Lung (tissue), 12 donors: ENCODE data around the gene P2RX2. TPM values are rescaled to one million over a fixed set of nuclear protein-coding genes. Genes with fewer than 3 reads are reported as not detected.

Experiments
- ATAC-seq: fragments of 200-7000 bp; cut with Tn5 transposase; one replicate; pipeline ENCODE4 v1.9.1; 2020; ENCODE audit warnings: moderate number of reproducible peaks; ENCODE audit not compliant: insufficient read depth, low FRiP score
- DNase-seq, 3 donors: peaks; one replicate each; pipeline ENCODE4 v3.0.0-alpha.2; 2013 to 2017
- H3K27ac ChIP-seq, 2 donors: one replicate each; pipeline ENCODE4 v1.5.1; 2013; ENCODE audit warnings: mild to moderate bottlenecking in 2 of 2, moderate library complexity in 2 of 2, control low read depth in 1 of 2, inconsistent platforms in 1 of 2, low read depth in 1 of 2, low read length in 1 of 2
- H3K27me3 ChIP-seq, 3 donors: one replicate each; pipeline ENCODE4 v1.5.1; 2013; ENCODE audit warnings: low read length in 2 of 3; ENCODE audit not compliant: control insufficient read depth in 3 of 3, insufficient read depth in 3 of 3
- H3K36me3 ChIP-seq, 4 donors: one replicate each; pipeline ENCODE4 v1.5.1; 2013; ENCODE audit warnings: low read length in 4 of 4, mild to moderate bottlenecking in 1 of 4, moderate library complexity in 1 of 4; ENCODE audit not compliant: control insufficient read depth in 4 of 4, insufficient read depth in 4 of 4
- H3K4me1 ChIP-seq, 5 donors: one replicate each; pipeline ENCODE4 v1.5.1; 2013; ENCODE audit warnings: low read length in 5 of 5, mild to moderate bottlenecking in 2 of 5, moderate library complexity in 1 of 5; ENCODE audit not compliant: control insufficient read depth in 5 of 5, insufficient read depth in 5 of 5
- H3K4me3 ChIP-seq: one replicate; pipeline ENCODE4 v1.5.1; 2013; ENCODE audit warnings: mild to moderate bottlenecking, control low read depth, moderate library complexity
- H3K9ac ChIP-seq, 2 donors: one replicate each; pipeline ENCODE4 v1.5.1; 2013; ENCODE audit warnings: low read length in 2 of 2, control low read depth in 1 of 2; ENCODE audit not compliant: insufficient read depth in 1 of 2
- H3K9me3 ChIP-seq, 4 donors: one replicate each; pipeline ENCODE4 v1.5.1; 2013; ENCODE audit warnings: low read length in 3 of 4, mild to moderate bottlenecking in 1 of 4, moderate library complexity in 1 of 4; ENCODE audit not compliant: control insufficient read depth in 4 of 4, insufficient read depth in 3 of 4
- CTCF ChIP-seq: IDR thresholded peaks from 2 replicates; pipeline ENCODE4 v1.5.1; 2012; ENCODE audit warnings: mild to moderate bottlenecking; ENCODE audit errors: control extremely low read depth, extremely low read depth
- WGBS, 2 donors: extraction: QIAGEN DNeasy Blood & Tissue Kit; methylation state at CpG; one replicate each; pipeline ENCODE4 v1.1.7; 2013; 5-methylcytosine and 5-hydroxymethylcytosine counted together
- polyA plus RNA-seq, 2 donors: library from polyadenylated mRNA; stranded (reverse); fragments of 200-250 nt; gene quantifications; one replicate each; pipeline ENCODE4 v1.2.1, GENCODE V29; 2013
- total RNA-seq, 2 donors: library from RNA; depleted of rRNA in 1 of 2; stranded (reverse); fragments of >200 nt in 1 of 2; gene quantifications; one replicate each; pipeline ENCODE4 v1.2.1, GENCODE V29; 2014 to 2021
- donor health status: control.
- donor health status: control.
- donor health status: Bipolar disorder and iron deficiency.
- donor health status: healthy.
- donor health status: DM: yes; HTN: yes; CAD: no.

P2RX2 gene
- total and polyA plus RNA-seq, 4 donors: 0.05 to 3.4 (median 0.90) TPM

GRCh38 chr12:132611620-132612019, 7.0 kb upstream of the P2RX2 start:
- Histone ChIP-seq H3K9ac (no peak overlapping the region), H3K4me3 (no peak overlapping the region), H3K36me3 (no peaks in the 10 kb centered on the region), H3K27ac (no peak overlapping the region), H3K9me3 (peaks cover 0 to 26% (median 3%) of the 10 kb centered on the region in 4 donors), H3K27me3 (peaks cover 0 to 32% (median 25%) of the 10 kb centered on the region in 3 donors), H3K4me1 (peaks cover 0 to 8% (median 3%) of the 10 kb centered on the region in 5 donors)
- ATAC-seq (no peak), DNase-seq (no peak)
- TF ChIP-seq CTCF: no peak
- 93% methylated on average over 10 of the region's 10 CpGs for WGBS, 2 donors

- DNase-seq (no peak), ATAC-seq (no peak)
- Histone ChIP-seq H3K9ac (no peak overlapping the region), H3K36me3 (no peaks in the 10 kb centered on the region), H3K4me1 (peaks cover 0 to 19% (median 6%) of the 10 kb centered on the region in 5 donors), H3K4me3 (no peak overlapping the region), H3K27ac (no peak overlapping the region), H3K27me3 (peaks cover 0 to 33% (median 22%) of the 10 kb centered on the region in 3 donors), H3K9me3 (peaks cover 0 to 34% (median 4%) of the 10 kb centered on the region in 4 donors)
- 85 to 94% methylated on average over 5 of the region's 5 CpGs for WGBS, 2 donors
- TF ChIP-seq CTCF: no peak
Observed at GRCh38 chr12:132614029-132614428, 4.5 kb upstream of the P2RX2 start.

- peak; percentile 84 to 88 (median 88) for DNase-seq
- Histone ChIP-seq H3K4me3 (no peak overlapping the region), H3K27ac (no peak overlapping the region), H3K27me3 (peaks cover 5 to 24% (median 20%) of the 10 kb centered on the region in 3 donors), H3K4me1 (peaks cover 0 to 19% (median 6%) of the 10 kb centered on the region in 5 donors), H3K9me3 (peaks cover 0 to 34% (median 4%) of the 10 kb centered on the region in 4 donors), H3K36me3 (no peaks in the 10 kb centered on the region), H3K9ac (no peak overlapping the region)
- 23 to 27% methylated on average over 18 of the region's 18 CpGs for WGBS, 2 donors
- peak; percentile 72 for ATAC-seq
- TF ChIP-seq CTCF: peak; percentile 81
Observed at GRCh38 chr12:132614861-132615578, 3.6 kb upstream of the P2RX2 start.
